ENCODE measurements around the gene FUT4. TPM values are rescaled to one million over a fixed set of nuclear protein-coding genes. Genes with fewer than 3 reads are reported as not detected.

FUT4 gene
- total RNA-seq, 1 experiment from 2014 or later: 7.7 TPM

DNA sequence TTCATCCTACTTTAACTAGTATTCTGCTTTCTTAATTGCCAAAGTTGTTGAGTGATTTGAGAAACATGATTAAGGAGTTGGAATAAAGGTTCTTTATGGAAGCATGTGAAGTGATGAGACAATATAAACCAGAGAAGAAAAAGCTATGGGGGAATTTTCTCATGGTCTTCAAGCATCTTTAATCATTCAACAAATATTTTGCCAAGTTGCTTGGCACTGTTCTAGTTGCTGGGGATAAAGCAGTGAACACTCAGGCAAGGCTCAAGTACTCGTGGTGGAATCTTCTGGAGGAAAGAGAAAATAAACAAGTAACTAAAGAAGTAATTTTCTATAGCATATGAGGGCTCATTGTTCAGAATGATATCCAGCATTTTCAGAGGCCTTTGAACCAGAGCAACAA lies 14.3 kb downstream of the FUT4 start:
- Mint-ChIP-seq H3K9me3 (no peaks in the 10 kb centered on the region), H3K4me1 (peaks cover 9% of the 10 kb centered on the region), H3K27me3 (ENCODE audit: low read depth) (no peaks in the 10 kb centered on the region), H3K27ac (no peak overlapping the region), H3K36me3 (no peaks in the 10 kb centered on the region), H3K4me3 (no peak overlapping the region)
- POLR2A ChIA-PET: no interaction called here
- TF ChIP-seq ZNF671 (CRISPR knock-in tag; IDR thresholded peaks at IDR 0.05) (no peak), MXD4 (CRISPR knock-in tag; IDR thresholded peaks at IDR 0.05; ENCODE audit: borderline replicate concordance) (no peak), ZNF219 (CRISPR knock-in tag; IDR thresholded peaks at IDR 0.05; ENCODE audit: borderline replicate concordance) (no peak), EMX1 (CRISPR knock-in tag; IDR thresholded peaks at IDR 0.05) (no peak), GTF2I (CRISPR knock-in tag; conservative IDR thresholded peaks at IDR 0.05) (no peak), NR3C1 (CRISPR knock-in tag; conservative IDR thresholded peaks at IDR 0.05; ENCODE audit: low read depth) (no peak), PRRX2 (CRISPR knock-in tag; IDR thresholded peaks at IDR 0.05) (no peak)
- TF ChIP-seq, protein P1, sequence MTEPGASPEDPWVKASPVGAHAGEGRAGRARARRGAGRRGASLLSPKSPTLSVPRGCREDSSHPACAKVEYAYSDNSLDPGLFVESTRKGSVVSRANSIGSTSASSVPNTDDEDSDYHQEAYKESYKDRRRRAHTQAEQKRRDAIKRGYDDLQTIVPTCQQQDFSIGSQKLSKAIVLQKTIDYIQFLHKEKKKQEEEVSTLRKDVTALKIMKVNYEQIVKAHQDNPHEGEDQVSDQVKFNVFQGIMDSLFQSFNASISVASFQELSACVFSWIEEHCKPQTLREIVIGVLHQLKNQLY (CRISPR knock-in tag; IDR thresholded peaks at IDR 0.05): no peak
- no peak for DNase-seq (ENCODE audit: low spot score)
- CTCF ChIA-PET: no interaction called here
- no peak for ATAC-seq

DNA sequence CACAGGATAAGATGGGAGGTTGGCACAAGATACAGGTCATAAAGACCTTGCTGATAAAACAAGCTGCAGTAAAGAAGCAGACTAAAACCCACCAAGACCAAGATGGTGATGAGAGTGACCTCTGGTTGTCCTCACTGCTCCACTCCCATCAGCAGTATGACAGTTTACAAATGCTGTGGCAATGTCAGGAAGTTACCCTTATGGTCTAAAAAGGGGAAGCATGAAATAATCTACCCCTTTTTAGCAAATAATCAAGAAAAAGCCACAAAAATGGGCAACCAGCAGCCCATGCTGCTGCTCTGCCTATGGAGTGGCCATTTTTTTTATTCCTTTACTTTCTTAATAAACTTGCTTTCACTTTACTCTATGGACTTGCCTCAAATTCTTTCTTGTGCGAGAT lies 14.7 kb downstream of the FUT4 start:
- Mint-ChIP-seq H3K4me1 (peaks cover 11% of the 10 kb centered on the region), H3K4me3 (no peak overlapping the region), H3K9me3 (no peaks in the 10 kb centered on the region), H3K27me3 (ENCODE audit: low read depth) (no peaks in the 10 kb centered on the region), H3K36me3 (no peaks in the 10 kb centered on the region), H3K27ac (no peak overlapping the region)
- ATAC-seq: no peak
- no peak for DNase-seq (ENCODE audit: low spot score)
- ChIA-PET CTCF (no interaction called here), POLR2A (no interaction called here)
- TF ChIP-seq ZNF396 (CRISPR knock-in tag; IDR thresholded peaks at IDR 0.05; ENCODE audit: borderline replicate concordance): no peak
- TF ChIP-seq GRHL2 (CRISPR knock-in tag; IDR thresholded peaks at IDR 0.05; ENCODE audit: insufficient replicate concordance, severe bottlenecking): no peak
- TF ChIP-seq, protein P2, sequence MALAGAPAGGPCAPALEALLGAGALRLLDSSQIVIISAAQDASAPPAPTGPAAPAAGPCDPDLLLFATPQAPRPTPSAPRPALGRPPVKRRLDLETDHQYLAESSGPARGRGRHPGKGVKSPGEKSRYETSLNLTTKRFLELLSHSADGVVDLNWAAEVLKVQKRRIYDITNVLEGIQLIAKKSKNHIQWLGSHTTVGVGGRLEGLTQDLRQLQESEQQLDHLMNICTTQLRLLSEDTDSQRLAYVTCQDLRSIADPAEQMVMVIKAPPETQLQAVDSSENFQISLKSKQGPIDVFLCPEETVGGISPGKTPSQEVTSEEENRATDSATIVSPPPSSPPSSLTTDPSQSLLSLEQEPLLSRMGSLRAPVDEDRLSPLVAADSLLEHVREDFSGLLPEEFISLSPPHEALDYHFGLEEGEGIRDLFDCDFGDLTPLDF (CRISPR knock-in tag; IDR thresholded peaks at IDR 0.05): no peak
- no peak for TF ChIP-seq JUN (CRISPR knock-in tag; IDR thresholded peaks at IDR 0.05)
- TF ChIP-seq, protein P3, sequence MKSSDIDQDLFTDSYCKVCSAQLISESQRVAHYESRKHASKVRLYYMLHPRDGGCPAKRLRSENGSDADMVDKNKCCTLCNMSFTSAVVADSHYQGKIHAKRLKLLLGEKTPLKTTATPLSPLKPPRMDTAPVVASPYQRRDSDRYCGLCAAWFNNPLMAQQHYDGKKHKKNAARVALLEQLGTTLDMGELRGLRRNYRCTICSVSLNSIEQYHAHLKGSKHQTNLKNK (CRISPR knock-in tag; IDR thresholded peaks at IDR 0.05): no peak
- no peak for TF ChIP-seq ZBTB21 (CRISPR knock-in tag; IDR thresholded peaks at IDR 0.05; ENCODE audit: borderline replicate concordance)
- no peak for TF ChIP-seq ZNF138 (CRISPR knock-in tag; conservative IDR thresholded peaks at IDR 0.05)
- no peak for TF ChIP-seq TCF7 (CRISPR knock-in tag; IDR thresholded peaks at IDR 0.05; ENCODE audit: low read depth)
- TF ChIP-seq, protein P4, sequence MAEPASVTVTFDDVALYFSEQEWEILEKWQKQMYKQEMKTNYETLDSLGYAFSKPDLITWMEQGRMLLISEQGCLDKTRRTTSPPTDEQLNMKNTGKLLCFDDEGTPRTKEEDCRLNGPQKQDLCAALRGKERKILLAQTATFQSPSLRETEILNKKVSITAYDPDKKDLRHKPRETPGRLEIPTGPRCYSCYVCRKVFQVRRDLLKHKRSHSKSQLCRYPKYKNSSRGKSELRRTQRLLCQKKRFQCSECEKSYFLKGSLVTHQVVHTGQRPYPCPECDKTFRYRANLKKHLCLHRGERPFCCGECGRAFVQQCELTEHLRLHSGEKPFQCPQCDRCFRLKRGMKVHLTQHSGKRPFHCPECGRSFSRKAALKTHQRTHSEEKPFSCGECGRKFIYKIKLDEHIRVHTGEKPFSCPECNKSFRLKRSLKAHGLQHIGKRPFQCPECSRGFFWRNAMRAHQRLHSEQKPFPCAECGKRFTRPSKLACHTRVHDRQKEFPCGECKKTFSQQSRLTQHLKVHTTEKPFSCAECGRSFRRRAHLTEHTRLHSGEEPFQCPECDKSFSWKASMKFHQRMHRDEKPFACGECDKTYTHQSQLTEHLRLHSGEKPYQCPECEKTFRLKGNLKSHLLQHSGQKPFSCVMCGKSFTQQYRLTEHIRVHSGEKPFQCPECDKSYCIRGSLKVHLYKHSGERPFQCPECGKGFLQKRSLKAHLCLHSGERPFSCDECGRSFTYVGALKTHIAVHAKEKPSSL (CRISPR knock-in tag; conservative IDR thresholded peaks at IDR 0.05): no peak
- TF ChIP-seq, protein P5, sequence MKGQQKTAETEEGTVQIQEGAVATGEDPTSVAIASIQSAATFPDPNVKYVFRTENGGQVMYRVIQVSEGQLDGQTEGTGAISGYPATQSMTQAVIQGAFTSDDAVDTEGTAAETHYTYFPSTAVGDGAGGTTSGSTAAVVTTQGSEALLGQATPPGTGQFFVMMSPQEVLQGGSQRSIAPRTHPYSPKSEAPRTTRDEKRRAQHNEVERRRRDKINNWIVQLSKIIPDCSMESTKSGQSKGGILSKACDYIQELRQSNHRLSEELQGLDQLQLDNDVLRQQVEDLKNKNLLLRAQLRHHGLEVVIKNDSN (CRISPR knock-in tag; IDR thresholded peaks at IDR 0.05): no peak
- TF ChIP-seq ESRRA (CRISPR knock-in tag; IDR thresholded peaks at IDR 0.05; ENCODE audit: borderline replicate concordance): no peak
- no peak for TF ChIP-seq TEAD4 (CRISPR knock-in tag; IDR thresholded peaks at IDR 0.05)
- TF ChIP-seq NFATC4 (CRISPR knock-in tag; IDR thresholded peaks at IDR 0.05): no peak
- TF ChIP-seq, protein P6, sequence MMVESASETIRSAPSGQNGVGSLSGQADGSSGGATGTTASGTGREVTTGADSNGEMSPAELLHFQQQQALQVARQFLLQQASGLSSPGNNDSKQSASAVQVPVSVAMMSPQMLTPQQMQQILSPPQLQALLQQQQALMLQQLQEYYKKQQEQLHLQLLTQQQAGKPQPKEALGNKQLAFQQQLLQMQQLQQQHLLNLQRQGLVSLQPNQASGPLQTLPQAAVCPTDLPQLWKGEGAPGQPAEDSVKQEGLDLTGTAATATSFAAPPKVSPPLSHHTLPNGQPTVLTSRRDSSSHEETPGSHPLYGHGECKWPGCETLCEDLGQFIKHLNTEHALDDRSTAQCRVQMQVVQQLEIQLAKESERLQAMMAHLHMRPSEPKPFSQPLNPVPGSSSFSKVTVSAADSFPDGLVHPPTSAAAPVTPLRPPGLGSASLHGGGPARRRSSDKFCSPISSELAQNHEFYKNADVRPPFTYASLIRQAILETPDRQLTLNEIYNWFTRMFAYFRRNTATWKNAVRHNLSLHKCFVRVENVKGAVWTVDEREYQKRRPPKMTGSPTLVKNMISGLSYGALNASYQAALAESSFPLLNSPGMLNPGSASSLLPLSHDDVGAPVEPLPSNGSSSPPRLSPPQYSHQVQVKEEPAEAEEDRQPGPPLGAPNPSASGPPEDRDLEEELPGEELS (CRISPR knock-in tag; IDR thresholded peaks at IDR 0.05): no peak

All from WTC11 (cell line).